ENCODE data around the gene ADAMTSL1. TPM values are rescaled to one million over a fixed set of nuclear protein-coding genes. Genes with fewer than 3 reads are reported as not detected.

The ADAMTSL1 gene
- polyA plus RNA-seq, 1 donor from 2014 or later = 1.1 TPM

DNA sequence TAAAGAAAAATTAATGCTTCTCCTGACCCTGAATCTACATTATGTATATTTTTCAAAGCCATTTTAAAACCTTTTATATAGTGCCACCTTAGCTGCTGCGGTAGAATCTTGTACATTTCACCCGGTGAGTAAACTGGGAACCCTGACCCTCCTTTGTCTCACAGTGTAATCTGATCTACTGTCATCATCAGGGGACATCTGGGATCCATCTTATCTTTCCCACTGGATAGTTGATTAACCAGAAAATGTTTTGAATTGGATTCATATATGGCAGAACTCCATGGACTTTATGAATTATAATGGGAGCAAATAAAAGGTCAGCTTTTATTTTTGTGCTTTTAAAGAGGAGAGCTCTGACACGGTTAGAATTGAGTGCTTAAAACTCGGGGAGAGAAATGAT lies 95.0 kb downstream of the ADAMTSL1 start:
- H3K27me3 ChIP-seq (ENCODE audit: insufficient read depth, low read depth, low read length) = no peaks in the 10 kb centered on the region
- H3K4me2 ChIP-seq (ENCODE audit: low read length) = no peak overlapping the region
- H3F3A ChIP-seq (ENCODE audit: insufficient read depth, low read length, poor library complexity, severe bottlenecking) = no peaks in the 10 kb centered on the region
- H3K9ac ChIP-seq (ENCODE audit: low read length) = no peak overlapping the region
- TF ChIP-seq TAF1 (IDR thresholded peaks at IDR 0.05; ENCODE audit: low read depth) = no peak
- TF ChIP-seq, protein P1, sequence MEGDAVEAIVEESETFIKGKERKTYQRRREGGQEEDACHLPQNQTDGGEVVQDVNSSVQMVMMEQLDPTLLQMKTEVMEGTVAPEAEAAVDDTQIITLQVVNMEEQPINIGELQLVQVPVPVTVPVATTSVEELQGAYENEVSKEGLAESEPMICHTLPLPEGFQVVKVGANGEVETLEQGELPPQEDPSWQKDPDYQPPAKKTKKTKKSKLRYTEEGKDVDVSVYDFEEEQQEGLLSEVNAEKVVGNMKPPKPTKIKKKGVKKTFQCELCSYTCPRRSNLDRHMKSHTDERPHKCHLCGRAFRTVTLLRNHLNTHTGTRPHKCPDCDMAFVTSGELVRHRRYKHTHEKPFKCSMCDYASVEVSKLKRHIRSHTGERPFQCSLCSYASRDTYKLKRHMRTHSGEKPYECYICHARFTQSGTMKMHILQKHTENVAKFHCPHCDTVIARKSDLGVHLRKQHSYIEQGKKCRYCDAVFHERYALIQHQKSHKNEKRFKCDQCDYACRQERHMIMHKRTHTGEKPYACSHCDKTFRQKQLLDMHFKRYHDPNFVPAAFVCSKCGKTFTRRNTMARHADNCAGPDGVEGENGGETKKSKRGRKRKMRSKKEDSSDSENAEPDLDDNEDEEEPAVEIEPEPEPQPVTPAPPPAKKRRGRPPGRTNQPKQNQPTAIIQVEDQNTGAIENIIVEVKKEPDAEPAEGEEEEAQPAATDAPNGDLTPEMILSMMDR (IDR thresholded peaks at IDR 0.05; ENCODE audit: poor library complexity, severe bottlenecking) = no peak
- TF ChIP-seq EZH2 (IDR thresholded peaks at IDR 0.05; ENCODE audit: borderline replicate concordance, insufficient read depth, low read length, poor library complexity, severe bottlenecking) = no peak
- no peak for TF ChIP-seq SMC3 (conservative IDR thresholded peaks at IDR 0.05; ENCODE audit: poor library complexity)
- no peak for TF ChIP-seq POLR2AphosphoS5 (IDR thresholded peaks at IDR 0.05)
- TF ChIP-seq, protein P2, sequence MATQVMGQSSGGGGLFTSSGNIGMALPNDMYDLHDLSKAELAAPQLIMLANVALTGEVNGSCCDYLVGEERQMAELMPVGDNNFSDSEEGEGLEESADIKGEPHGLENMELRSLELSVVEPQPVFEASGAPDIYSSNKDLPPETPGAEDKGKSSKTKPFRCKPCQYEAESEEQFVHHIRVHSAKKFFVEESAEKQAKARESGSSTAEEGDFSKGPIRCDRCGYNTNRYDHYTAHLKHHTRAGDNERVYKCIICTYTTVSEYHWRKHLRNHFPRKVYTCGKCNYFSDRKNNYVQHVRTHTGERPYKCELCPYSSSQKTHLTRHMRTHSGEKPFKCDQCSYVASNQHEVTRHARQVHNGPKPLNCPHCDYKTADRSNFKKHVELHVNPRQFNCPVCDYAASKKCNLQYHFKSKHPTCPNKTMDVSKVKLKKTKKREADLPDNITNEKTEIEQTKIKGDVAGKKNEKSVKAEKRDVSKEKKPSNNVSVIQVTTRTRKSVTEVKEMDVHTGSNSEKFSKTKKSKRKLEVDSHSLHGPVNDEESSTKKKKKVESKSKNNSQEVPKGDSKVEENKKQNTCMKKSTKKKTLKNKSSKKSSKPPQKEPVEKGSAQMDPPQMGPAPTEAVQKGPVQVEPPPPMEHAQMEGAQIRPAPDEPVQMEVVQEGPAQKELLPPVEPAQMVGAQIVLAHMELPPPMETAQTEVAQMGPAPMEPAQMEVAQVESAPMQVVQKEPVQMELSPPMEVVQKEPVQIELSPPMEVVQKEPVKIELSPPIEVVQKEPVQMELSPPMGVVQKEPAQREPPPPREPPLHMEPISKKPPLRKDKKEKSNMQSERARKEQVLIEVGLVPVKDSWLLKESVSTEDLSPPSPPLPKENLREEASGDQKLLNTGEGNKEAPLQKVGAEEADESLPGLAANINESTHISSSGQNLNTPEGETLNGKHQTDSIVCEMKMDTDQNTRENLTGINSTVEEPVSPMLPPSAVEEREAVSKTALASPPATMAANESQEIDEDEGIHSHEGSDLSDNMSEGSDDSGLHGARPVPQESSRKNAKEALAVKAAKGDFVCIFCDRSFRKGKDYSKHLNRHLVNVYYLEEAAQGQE (IDR thresholded peaks at IDR 0.05; ENCODE audit: borderline replicate concordance) = no peak
- no peak for TF ChIP-seq RAD21 (conservative IDR thresholded peaks at IDR 0.05)
- no peak for TF ChIP-seq EP300 (conservative IDR thresholded peaks at IDR 0.05; ENCODE audit: poor library complexity, severe bottlenecking)
- no peak for TF ChIP-seq MXI1 (conservative IDR thresholded peaks at IDR 0.05; ENCODE audit: poor library complexity, severe bottlenecking)
- H3K27ac ChIP-seq (ENCODE audit: low read length) = no peak overlapping the region
- no peaks in the 10 kb centered on the region for H4K20me1 ChIP-seq (ENCODE audit: insufficient read depth)
- no peaks in the 10 kb centered on the region for H3K79me2 ChIP-seq (replicated peaks; ENCODE audit: insufficient read depth, low read length)
- no peak overlapping the region for H2AFZ ChIP-seq (ENCODE audit: low read depth, low read length)
- no peak overlapping the region for H3K4me3 ChIP-seq (ENCODE audit: low read length)
- H3K36me3 ChIP-seq (ENCODE audit: insufficient read depth, low read length) = no peaks in the 10 kb centered on the region
- H3K9me3 ChIP-seq (ENCODE audit: low read length) = no peaks in the 10 kb centered on the region
- H3K9me2 ChIP-seq (ENCODE audit: insufficient read depth, low read length) = no peaks in the 10 kb centered on the region

DNA sequence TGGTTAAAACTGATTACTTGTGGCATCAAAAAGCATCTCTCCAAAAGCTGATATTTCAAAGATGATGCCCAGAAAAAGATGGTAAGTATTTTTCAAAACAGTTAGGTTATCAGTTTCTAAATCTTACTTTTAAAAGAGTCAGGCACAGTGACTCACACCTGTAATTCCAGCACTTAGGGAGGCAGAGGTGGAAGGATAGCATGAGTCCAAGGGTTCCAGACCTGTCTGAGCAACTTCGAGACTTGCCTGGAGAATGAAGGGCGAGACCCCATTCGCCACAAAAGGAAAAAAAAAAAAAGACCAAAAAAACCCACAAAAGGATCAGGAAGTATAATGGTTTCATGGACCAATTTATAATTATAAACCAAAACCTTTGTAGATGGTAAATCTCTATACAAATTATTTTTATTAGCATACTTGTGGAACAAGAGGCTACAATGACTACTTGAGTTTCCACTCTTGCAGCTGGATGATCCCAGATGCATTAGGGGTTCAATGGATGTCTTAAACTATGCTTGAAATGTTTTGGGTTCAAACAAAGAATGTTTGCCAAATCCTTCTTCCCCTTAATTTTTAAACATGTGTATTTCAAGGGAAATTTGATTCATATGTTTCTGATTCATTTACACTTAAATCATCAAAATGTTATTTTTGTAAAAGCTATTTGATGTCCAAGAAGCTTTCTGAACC lies 96.1 kb downstream of the ADAMTSL1 start:
- H3F3A ChIP-seq (ENCODE audit: insufficient read depth, low read length, poor library complexity, severe bottlenecking) = no peaks in the 10 kb centered on the region
- no peaks in the 10 kb centered on the region for H3K9me2 ChIP-seq (ENCODE audit: insufficient read depth, low read length)
- H2AFZ ChIP-seq (ENCODE audit: low read depth, low read length) = no peak overlapping the region
- TF ChIP-seq, protein P1 (IDR thresholded peaks at IDR 0.05; ENCODE audit: poor library complexity, severe bottlenecking) = no peak
- no peaks in the 10 kb centered on the region for H3K79me2 ChIP-seq (replicated peaks; ENCODE audit: insufficient read depth, low read length)
- H3K27ac ChIP-seq (ENCODE audit: low read length) = no peak overlapping the region
- H3K4me2 ChIP-seq (ENCODE audit: low read length) = no peak overlapping the region
- no peaks in the 10 kb centered on the region for H3K27me3 ChIP-seq (ENCODE audit: insufficient read depth, low read depth, low read length)
- no peaks in the 10 kb centered on the region for H3K9me3 ChIP-seq (ENCODE audit: low read length)
- H3K9ac ChIP-seq (ENCODE audit: low read length) = no peak overlapping the region
- no peak overlapping the region for H3K4me3 ChIP-seq (ENCODE audit: low read length)
- no peaks in the 10 kb centered on the region for H3K36me3 ChIP-seq (ENCODE audit: insufficient read depth, low read length)
- H4K20me1 ChIP-seq (ENCODE audit: insufficient read depth) = no peaks in the 10 kb centered on the region

All from neural cell (in vitro differentiated cells).